ENCODE results near the gene IL17RA. TPM values are rescaled to one million over a fixed set of nuclear protein-coding genes. Genes with fewer than 3 reads are reported as not detected.
"Not testable (repeated sequence)": the region's sequence is repeated elsewhere in the genome, so short reads cannot be mapped to it uniquely, and the experiment has no call there.

Gene IL17RA
- total and polyA plus RNA-seq, 2 experiments from 2014 or later = 13.9 to 18.3 TPM

DNA sequence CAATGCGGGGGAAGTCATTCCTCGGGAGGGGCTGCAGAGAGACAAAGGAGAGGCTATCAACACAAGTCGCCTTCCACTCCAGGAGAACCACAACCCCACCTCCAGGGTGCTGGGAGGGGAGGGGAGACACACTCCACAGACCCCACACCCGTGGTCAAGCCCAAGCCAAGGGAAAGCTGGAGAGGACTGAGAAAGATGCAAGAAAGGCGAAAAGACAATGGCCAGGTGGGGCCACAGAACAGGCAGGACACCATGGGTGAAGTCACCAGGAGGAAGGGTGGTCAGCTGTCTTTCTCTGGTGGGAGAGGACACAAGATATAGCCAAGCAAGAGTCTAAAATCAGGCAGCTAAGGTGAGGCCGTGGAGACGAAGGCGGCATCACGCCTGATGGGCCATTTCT, 58.3 kb downstream of the IL17RA start:
- no peaks in the 10 kb centered on the region for H3K9me3 ChIP-seq (ENCODE audit: low read depth)
- H3K4me2 ChIP-seq (ENCODE audit: unreplicated experiment) = no peak overlapping the region
- no peaks in the 10 kb centered on the region for H3K4me1 ChIP-seq (ENCODE audit: insufficient read depth)
- in situ Hi-C loops (cut with MboI) = no loop called here
- no peak overlapping the region for H3K4me3 ChIP-seq
- H3K9me2 ChIP-seq (ENCODE audit: insufficient read depth) = no peaks in the 10 kb centered on the region
- H3K36me3 ChIP-seq (ENCODE audit: low read depth) = peaks cover 9% of the 10 kb centered on the region
- no peaks in the 10 kb centered on the region for H3K27me3 ChIP-seq (replicated peaks; ENCODE audit: insufficient read depth)
- 95 to 96% methylated on average over 9 of the region's 9 CpGs for WGBS, 2 experiments (ENCODE audit: low coverage in 1 of 2, low lambda C conversion rate in 2 of 2, missing lambda C conversion rate in 2 of 2)
- no peak overlapping the region for H3K9ac ChIP-seq
- H2AFZ ChIP-seq = no peak overlapping the region
- peaks cover 5% of the 10 kb centered on the region; the same call in 1 of the 2 replicates for H3K79me2 ChIP-seq (ENCODE audit: insufficient read depth)
- no peak for DNase-seq
- H3F3A ChIP-seq (ENCODE audit: insufficient read depth) = no peaks in the 10 kb centered on the region
- no peaks in the 10 kb centered on the region; the same call in 1 of the 2 replicates for H4K20me1 ChIP-seq (ENCODE audit: insufficient read depth)
- no peak for TF ChIP-seq EZH2 (IDR thresholded peaks at IDR 0.05; ENCODE audit: insufficient read depth, poor library complexity, severe bottlenecking)
- TF ChIP-seq EZH2phosphoT487 (IDR thresholded peaks at IDR 0.05; ENCODE audit: insufficient read depth, low read depth) = no peak
- H3K27ac ChIP-seq = no peak overlapping the region

DNA sequence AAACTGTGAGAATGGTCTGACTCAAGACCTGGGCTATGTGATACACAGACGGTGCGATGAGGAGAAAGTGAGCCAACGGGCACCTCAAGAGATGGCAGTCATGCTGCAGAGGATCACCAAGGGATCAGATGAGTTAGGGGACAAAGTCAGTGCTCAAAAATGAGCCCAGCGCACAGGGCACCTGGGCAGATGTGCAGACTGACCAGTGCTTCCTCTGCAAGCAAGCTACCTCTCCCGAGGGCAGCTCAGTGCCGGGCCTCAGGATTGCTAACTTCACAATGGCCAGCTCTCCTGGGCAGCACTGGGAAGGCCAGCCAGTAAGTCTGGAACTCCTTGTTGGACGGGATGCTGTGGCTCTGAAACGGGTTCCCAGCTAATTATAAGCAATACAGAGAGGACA, 59.0 kb downstream of the IL17RA start:
- H4K20me1 ChIP-seq (ENCODE audit: insufficient read depth) = no peaks in the 10 kb centered on the region; the same call in 1 of the 2 replicates
- no peaks in the 10 kb centered on the region for H3F3A ChIP-seq (ENCODE audit: insufficient read depth)
- H3K27ac ChIP-seq = no peak overlapping the region
- H3K79me2 ChIP-seq (ENCODE audit: insufficient read depth) = peaks cover 12% of the 10 kb centered on the region
- no peaks in the 10 kb centered on the region for H3K9me3 ChIP-seq (ENCODE audit: low read depth)
- H3K4me1 ChIP-seq (ENCODE audit: insufficient read depth) = no peaks in the 10 kb centered on the region
- H3K9me2 ChIP-seq (ENCODE audit: insufficient read depth) = no peaks in the 10 kb centered on the region
- in situ Hi-C loops (cut with MboI) = no loop called here
- no peak overlapping the region for H3K9ac ChIP-seq
- no peak overlapping the region for H3K4me2 ChIP-seq (ENCODE audit: unreplicated experiment)
- no peak overlapping the region for H3K4me3 ChIP-seq
- no peak for DNase-seq
- no peak for TF ChIP-seq EZH2 (IDR thresholded peaks at IDR 0.05; ENCODE audit: insufficient read depth, poor library complexity, severe bottlenecking)
- TF ChIP-seq EZH2phosphoT487 (IDR thresholded peaks at IDR 0.05; ENCODE audit: insufficient read depth, low read depth) = no peak
- no peak overlapping the region for H2AFZ ChIP-seq
- H3K36me3 ChIP-seq (ENCODE audit: low read depth) = peaks cover 9% of the 10 kb centered on the region
- no peaks in the 10 kb centered on the region for H3K27me3 ChIP-seq (replicated peaks; ENCODE audit: insufficient read depth)
- 84 to 85% methylated on average over 8 of the region's 8 CpGs for WGBS, 2 experiments (ENCODE audit: low coverage in 1 of 2, low lambda C conversion rate in 2 of 2, missing lambda C conversion rate in 2 of 2)

DNA sequence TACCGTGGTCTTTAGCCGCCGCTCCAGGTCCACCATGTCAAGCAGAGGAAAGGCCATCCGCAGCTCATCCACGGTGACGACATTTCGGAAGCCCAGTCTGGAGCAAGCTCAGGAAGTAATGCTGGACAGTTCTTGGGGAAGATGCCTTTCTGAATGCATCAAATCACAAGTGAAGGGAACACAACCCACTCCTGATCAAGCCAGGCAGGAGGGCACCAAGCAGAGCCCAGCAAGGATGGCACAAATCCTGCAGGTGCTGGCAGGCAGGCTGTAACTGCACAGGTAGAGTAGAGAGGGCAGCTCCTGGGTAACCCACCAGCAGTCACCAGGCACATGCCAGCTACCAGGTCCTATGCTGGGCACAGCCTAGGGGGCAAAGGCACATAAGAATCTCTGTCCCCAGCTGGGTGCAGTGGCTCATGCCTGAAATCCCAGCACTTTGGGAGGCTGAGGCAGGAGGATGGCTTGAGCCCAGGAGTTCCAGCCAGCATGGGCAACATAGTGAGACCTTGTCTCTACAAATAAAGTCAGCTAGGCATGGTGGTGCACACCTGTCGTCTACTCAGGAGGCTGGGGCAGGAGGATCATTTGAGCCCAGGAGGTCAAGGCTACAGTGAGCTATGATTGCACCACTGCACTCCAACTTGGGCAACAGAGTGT, 60.4 kb downstream of the IL17RA start:
- H3K9me3 ChIP-seq (ENCODE audit: low read depth) = no peaks in the 10 kb centered on the region
- no peaks in the 10 kb centered on the region for H3F3A ChIP-seq (ENCODE audit: insufficient read depth)
- H3K36me3 ChIP-seq (ENCODE audit: low read depth) = peaks cover 9% of the 10 kb centered on the region
- no peaks in the 10 kb centered on the region for H3K27me3 ChIP-seq (replicated peaks; ENCODE audit: insufficient read depth)
- no peak for DNase-seq
- in situ Hi-C loops (cut with MboI) = no loop called here
- no peak overlapping the region for H3K4me2 ChIP-seq (ENCODE audit: unreplicated experiment)
- H3K79me2 ChIP-seq (ENCODE audit: insufficient read depth) = peaks cover 25% of the 10 kb centered on the region
- no peak overlapping the region for H3K27ac ChIP-seq
- no peak overlapping the region for H3K4me3 ChIP-seq
- no peaks in the 10 kb centered on the region for H3K9me2 ChIP-seq (ENCODE audit: insufficient read depth)
- no peak overlapping the region for H3K9ac ChIP-seq
- no peaks in the 10 kb centered on the region; the same call in none of the 2 replicates for H4K20me1 ChIP-seq (ENCODE audit: insufficient read depth)
- H2AFZ ChIP-seq = no peak overlapping the region
- no peaks in the 10 kb centered on the region for H3K4me1 ChIP-seq (ENCODE audit: insufficient read depth)
- TF ChIP-seq EZH2 (IDR thresholded peaks at IDR 0.05; ENCODE audit: insufficient read depth, poor library complexity, severe bottlenecking) (no peak), EZH2phosphoT487 (IDR thresholded peaks at IDR 0.05; ENCODE audit: insufficient read depth, low read depth) (no peak)
- WGBS, 2 experiments (ENCODE audit: low coverage in 1 of 2, low lambda C conversion rate in 2 of 2, missing lambda C conversion rate in 2 of 2) = 94 to 97% methylated on average over 8 of the region's 8 CpGs

DNA sequence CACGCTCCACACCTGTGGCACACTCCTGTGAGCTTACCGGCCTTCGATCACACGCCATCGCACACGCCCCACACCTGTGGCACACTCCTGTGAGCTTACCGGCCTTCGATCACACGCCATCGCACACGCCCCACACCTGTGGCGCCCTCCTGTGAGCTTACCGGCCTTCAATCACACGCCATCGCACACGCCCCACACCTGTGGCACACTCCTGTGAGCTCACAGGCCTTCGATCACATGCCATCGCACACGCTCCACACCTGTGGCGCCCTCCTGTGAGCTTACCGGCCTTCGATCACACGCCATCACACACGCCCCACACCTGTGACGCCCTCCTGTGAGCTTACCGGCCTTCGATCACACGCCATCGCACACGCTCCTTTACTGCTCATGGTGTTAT, 62.7 kb downstream of the IL17RA start:
- H3K9me3 ChIP-seq (ENCODE audit: low read depth); in situ Hi-C loops (cut with MboI); DNase-seq; H2AFZ ChIP-seq; H3K9me2 ChIP-seq (ENCODE audit: insufficient read depth); H3K4me1 ChIP-seq (ENCODE audit: insufficient read depth); H3F3A ChIP-seq (ENCODE audit: insufficient read depth); H3K4me3 ChIP-seq; H3K4me2 ChIP-seq (ENCODE audit: unreplicated experiment); H3K9ac ChIP-seq; H3K27me3 ChIP-seq (replicated peaks; ENCODE audit: insufficient read depth); H4K20me1 ChIP-seq (ENCODE audit: insufficient read depth); H3K36me3 ChIP-seq (ENCODE audit: low read depth); H3K27ac ChIP-seq: not testable (repeated sequence)
- 95 to 97% methylated on average over 13 to 30 of the region's 30 CpGs for WGBS, 2 experiments (ENCODE audit: low coverage in 1 of 2, low lambda C conversion rate in 2 of 2, missing lambda C conversion rate in 2 of 2)
- peaks cover 48% of the 10 kb centered on the region for H3K79me2 ChIP-seq (ENCODE audit: insufficient read depth)

Data from GM23248 (cell line).